ENCODE data around the gene NIBAN1. TPM values are rescaled to one million over a fixed set of nuclear protein-coding genes. Genes with fewer than 3 reads are reported as not detected.

Gene NIBAN1
- total RNA-seq, 1 experiment from 2014 or later = 15.6 TPM

DNA sequence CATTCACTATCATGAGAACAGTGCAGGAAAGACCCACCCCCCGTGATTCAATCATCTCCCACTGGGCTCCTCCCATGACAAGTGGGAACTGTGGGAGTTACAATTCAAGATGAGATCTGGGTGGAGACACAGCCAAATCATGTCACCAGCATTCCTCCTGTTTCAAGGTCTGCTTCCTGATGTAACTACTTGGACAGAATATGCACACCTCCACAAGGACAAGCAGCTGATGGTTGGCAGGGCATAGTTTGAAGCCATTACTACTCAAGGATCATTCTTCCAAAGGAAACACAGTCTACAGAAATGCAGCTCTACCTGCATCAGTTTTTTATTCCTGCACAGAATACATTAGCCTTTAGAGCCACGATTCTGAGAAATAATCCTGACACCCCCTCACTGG lies 42.6 kb upstream of the NIBAN1 start:
- BruUV-seq (replicated peaks) = no TSS peak
- no peaks in the 10 kb centered on the region for H3K27me3 Mint-ChIP-seq (ENCODE audit: insufficient read depth, unreplicated experiment)
- ChIA-PET POLR2A (interaction anchor here (0.7 to 2.3 kb wide), 9 partner anchors 8 to 547 kb away, joined by 3 to 7 read pairs (median 4); partner anchors contain the start of gene RNF2), CTCF (interaction anchor here (0.6 to 2.1 kb wide), 11 partner anchors 8 to 678 kb away, joined by 3 to 9 read pairs (median 3); partner anchors contain the start of gene RNF2)
- peak; percentile 11 for DNase-seq (ENCODE audit: unreplicated experiment)
- no peaks in the 10 kb centered on the region for H3K36me3 Mint-ChIP-seq (ENCODE audit: insufficient read depth, unreplicated experiment)
- no peaks in the 10 kb centered on the region for H3K9me3 Mint-ChIP-seq (ENCODE audit: unreplicated experiment)
- intact Hi-C loops (cut with micrococcal nuclease) = no loop called here
- H3K4me1 Mint-ChIP-seq (ENCODE audit: insufficient read depth, unreplicated experiment) = peaks cover 8% of the 10 kb centered on the region
- TF ChIP-seq, protein P1, sequence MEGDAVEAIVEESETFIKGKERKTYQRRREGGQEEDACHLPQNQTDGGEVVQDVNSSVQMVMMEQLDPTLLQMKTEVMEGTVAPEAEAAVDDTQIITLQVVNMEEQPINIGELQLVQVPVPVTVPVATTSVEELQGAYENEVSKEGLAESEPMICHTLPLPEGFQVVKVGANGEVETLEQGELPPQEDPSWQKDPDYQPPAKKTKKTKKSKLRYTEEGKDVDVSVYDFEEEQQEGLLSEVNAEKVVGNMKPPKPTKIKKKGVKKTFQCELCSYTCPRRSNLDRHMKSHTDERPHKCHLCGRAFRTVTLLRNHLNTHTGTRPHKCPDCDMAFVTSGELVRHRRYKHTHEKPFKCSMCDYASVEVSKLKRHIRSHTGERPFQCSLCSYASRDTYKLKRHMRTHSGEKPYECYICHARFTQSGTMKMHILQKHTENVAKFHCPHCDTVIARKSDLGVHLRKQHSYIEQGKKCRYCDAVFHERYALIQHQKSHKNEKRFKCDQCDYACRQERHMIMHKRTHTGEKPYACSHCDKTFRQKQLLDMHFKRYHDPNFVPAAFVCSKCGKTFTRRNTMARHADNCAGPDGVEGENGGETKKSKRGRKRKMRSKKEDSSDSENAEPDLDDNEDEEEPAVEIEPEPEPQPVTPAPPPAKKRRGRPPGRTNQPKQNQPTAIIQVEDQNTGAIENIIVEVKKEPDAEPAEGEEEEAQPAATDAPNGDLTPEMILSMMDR (IDR thresholded peaks at IDR 0.05; ENCODE audit: unreplicated experiment) = no peak
- peak overlapping the region; percentile 68 for H3K27ac Mint-ChIP-seq (ENCODE audit: low read depth, unreplicated experiment)
- H3K4me3 Mint-ChIP-seq (ENCODE audit: unreplicated experiment) = no peak overlapping the region

DNA sequence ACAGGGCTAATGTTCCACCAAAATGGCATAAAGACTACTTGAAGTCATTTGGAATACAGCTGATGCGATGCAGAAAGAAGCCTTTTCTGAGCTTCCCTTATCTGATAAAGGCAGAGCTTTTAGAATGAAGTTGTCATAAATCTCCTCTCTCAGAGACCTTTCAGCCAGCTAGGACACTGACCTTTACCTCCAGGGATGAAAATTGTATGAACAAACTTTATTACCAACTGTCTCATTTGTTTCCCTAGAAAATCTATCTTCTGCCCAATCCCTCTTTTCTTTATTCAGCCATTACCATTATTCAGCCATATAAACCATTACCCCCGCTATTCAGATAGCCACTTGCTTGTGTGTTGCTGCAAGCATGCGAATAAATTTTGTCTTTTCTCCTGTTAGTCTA lies 41.3 kb upstream of the NIBAN1 start:
- H3K36me3 Mint-ChIP-seq (ENCODE audit: insufficient read depth, unreplicated experiment) = no peaks in the 10 kb centered on the region
- TF ChIP-seq, protein P1 (IDR thresholded peaks at IDR 0.05; ENCODE audit: unreplicated experiment) = no peak
- no peaks in the 10 kb centered on the region for H3K27me3 Mint-ChIP-seq (ENCODE audit: insufficient read depth, unreplicated experiment)
- peaks cover 8% of the 10 kb centered on the region for H3K4me1 Mint-ChIP-seq (ENCODE audit: insufficient read depth, unreplicated experiment)
- ChIA-PET CTCF (interaction anchor here (0.7 to 1.2 kb wide), 3 partner anchors 30 to 680 kb away, joined by 3 read pairs; partner anchors contain the start of gene RNF2), POLR2A (interaction anchor here (2.3 kb wide), 1 partner anchor 30 kb away, joined by 7 read pairs; the partner anchor contains the start of gene RNF2)
- no peak for DNase-seq (ENCODE audit: unreplicated experiment)
- no peak overlapping the region for H3K4me3 Mint-ChIP-seq (ENCODE audit: unreplicated experiment)
- intact Hi-C loops (cut with micrococcal nuclease) = no loop called here
- H3K9me3 Mint-ChIP-seq (ENCODE audit: unreplicated experiment) = no peaks in the 10 kb centered on the region
- no TSS peak for BruUV-seq (replicated peaks)
- H3K27ac Mint-ChIP-seq (ENCODE audit: low read depth, unreplicated experiment) = no peak overlapping the region

DNA sequence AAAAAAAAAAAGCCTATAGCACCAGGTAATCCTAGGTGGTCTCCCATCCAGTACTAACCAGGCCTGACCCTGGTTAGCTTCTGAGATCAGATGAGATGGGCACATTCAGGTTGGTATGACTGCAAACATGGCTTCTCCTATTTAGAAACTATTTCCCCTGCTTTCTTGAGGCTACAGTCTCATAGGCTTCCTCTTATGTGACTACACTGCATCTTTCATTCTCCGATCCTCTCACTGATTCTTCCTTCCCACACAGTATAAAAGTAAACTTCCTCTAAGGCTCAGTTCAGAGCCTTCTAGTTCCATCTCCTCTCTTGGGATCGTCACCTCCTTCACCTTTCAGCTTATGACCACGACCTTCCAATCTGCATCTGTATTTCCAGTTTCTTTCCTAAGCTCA lies 40.6 kb upstream of the NIBAN1 start:
- no peak for DNase-seq (ENCODE audit: unreplicated experiment)
- TF ChIP-seq, protein P1 (IDR thresholded peaks at IDR 0.05; ENCODE audit: unreplicated experiment) = no peak
- Mint-ChIP-seq H3K27ac (ENCODE audit: low read depth, unreplicated experiment) (no peak overlapping the region), H3K36me3 (ENCODE audit: insufficient read depth, unreplicated experiment) (no peaks in the 10 kb centered on the region), H3K4me3 (ENCODE audit: unreplicated experiment) (no peak overlapping the region), H3K9me3 (ENCODE audit: unreplicated experiment) (no peaks in the 10 kb centered on the region), H3K27me3 (ENCODE audit: insufficient read depth, unreplicated experiment) (no peaks in the 10 kb centered on the region), H3K4me1 (ENCODE audit: insufficient read depth, unreplicated experiment) (peaks cover 8% of the 10 kb centered on the region)
- no TSS peak for BruUV-seq (replicated peaks)
- intact Hi-C loops (cut with micrococcal nuclease) = no loop called here
- ChIA-PET CTCF (interaction anchor here (0.6 to 1.0 kb wide), 3 partner anchors 68 to 1437 kb away, joined by 3 to 6 read pairs (median 3); no protein-coding TSS in a partner anchor), POLR2A (no interaction called here)

DNA sequence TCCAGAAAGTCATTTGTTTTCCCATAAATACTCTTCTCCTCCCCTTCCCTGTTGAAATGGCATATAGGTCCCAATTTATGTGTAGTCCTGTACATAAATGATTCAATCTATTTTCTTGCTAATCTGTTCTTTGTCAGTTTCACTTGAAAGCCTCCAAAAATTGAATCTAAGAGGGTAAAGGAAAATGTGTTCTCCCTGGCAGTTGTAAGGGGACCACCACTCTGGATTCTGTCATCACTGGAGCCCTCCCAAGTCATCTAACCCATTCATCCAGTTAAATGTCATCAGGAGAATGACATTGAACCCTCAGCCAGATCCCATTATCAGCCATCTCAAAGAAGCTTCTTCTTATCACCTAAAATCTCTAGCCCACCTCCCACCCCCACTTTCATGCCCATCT lies 36.1 kb upstream of the NIBAN1 start:
- ChIA-PET CTCF (interaction anchor here (0.8 to 1.4 kb wide), 4 partner anchors 14 to 205 kb away, joined by 3 to 5 read pairs (median 4); no protein-coding TSS in a partner anchor), POLR2A (no interaction called here)
- Mint-ChIP-seq H3K9me3 (ENCODE audit: unreplicated experiment) (no peaks in the 10 kb centered on the region), H3K27ac (ENCODE audit: low read depth, unreplicated experiment) (no peak overlapping the region), H3K27me3 (ENCODE audit: insufficient read depth, unreplicated experiment) (peaks cover 19% of the 10 kb centered on the region), H3K4me1 (ENCODE audit: insufficient read depth, unreplicated experiment) (no peaks in the 10 kb centered on the region), H3K36me3 (ENCODE audit: insufficient read depth, unreplicated experiment) (peaks cover 5% of the 10 kb centered on the region), H3K4me3 (ENCODE audit: unreplicated experiment) (no peak overlapping the region)
- TF ChIP-seq, protein P1 (IDR thresholded peaks at IDR 0.05; ENCODE audit: unreplicated experiment) = no peak
- BruUV-seq (replicated peaks) = no TSS peak
- intact Hi-C loops (cut with micrococcal nuclease) = no loop called here
- DNase-seq (ENCODE audit: unreplicated experiment) = no peak
